Urinary bladder (tissue), 4 donors: ENCODE results near the gene GPNMB. TPM values are rescaled to one million over a fixed set of nuclear protein-coding genes. Genes with fewer than 3 reads are reported as not detected.
"Not testable (repeated sequence)": the region's sequence is repeated elsewhere in the genome, so short reads cannot be mapped to it uniquely, and the experiment has no call there.

ENCODE experiments used
- DNase-seq: peaks from one replicate; pipeline ENCODE4 v3.0.0-alpha.2; 2015; ENCODE audit errors: extremely low spot score
- H3K27ac ChIP-seq: one replicate; pipeline ENCODE4 v1.5.1; 2013; ENCODE audit warnings: low read depth, mild to moderate bottlenecking, moderate library complexity
- H3K36me3 ChIP-seq: one replicate; pipeline ENCODE4 v1.6.1; 2013; ENCODE audit warnings: mild to moderate bottlenecking, moderate library complexity; ENCODE audit not compliant: insufficient read depth
- H3K4me1 ChIP-seq: one replicate; pipeline ENCODE4 v1.6.1; 2013; ENCODE audit warnings: mild to moderate bottlenecking, moderate library complexity; ENCODE audit not compliant: insufficient read depth
- H3K4me3 ChIP-seq: one replicate; pipeline ENCODE4 v1.5.1; 2013; ENCODE audit warnings: low read depth, low read length
- whole genome bisulfite sequencing: extraction: QIAGEN DNeasy Blood & Tissue Kit; methylation state at CpG from one replicate; pipeline ENCODE4 v1.1.7; 2013; 5-methylcytosine and 5-hydroxymethylcytosine counted together
- polyA plus RNA-seq: library from polyadenylated mRNA; stranded (reverse); fragments of 200-250 nt; gene quantifications from one replicate; pipeline ENCODE4 v1.2.3, GENCODE V29; 2013
- total RNA-seq: library from RNA; depleted of rRNA; stranded (reverse); fragments of >200 nt; gene quantifications from one replicate; pipeline ENCODE4 v1.2.3, GENCODE V29; 2014
- donor health status: healthy with polysubstance abuse.
- donor health status: healthy.

Gene GPNMB
- total RNA-seq, result 48.1 TPM
- polyA plus RNA-seq, result 62.2 TPM

DNA sequence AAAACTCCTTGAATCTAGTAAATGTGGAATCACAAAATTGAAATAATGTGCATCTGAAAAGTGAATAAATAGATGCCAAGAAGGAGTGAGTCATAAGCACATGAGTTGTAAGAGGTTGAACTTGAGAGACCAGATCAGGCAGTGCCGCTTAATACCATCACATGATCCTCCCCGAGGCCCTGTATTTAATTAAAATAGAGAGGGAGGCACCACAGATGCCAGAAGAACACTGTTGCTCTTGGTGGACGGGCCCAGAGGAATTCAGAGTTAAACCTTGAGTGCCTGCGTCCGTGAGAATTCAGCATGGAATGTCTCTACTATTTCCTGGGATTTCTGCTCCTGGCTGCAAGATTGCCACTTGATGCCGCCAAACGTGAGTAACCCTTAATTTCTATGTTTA lies at the start of gene GPNMB:
TSS of gene GPNMB (plus strand) at position 221 of the 400 bp plus-strand sequence. CDS start at position 304, 83 bp downstream.
- Histone ChIP-seq H3K4me3 (peak within 1 kb of the TSS; percentile 30), H3K36me3 (no peaks in the 10 kb centered on the region), H3K4me1 (no peaks in the 10 kb centered on the region), H3K27ac (peak within 1 kb of the TSS; percentile 63)
- no peak for DNase-seq
- WGBS, result 33% methylated on average over 7 of the region's 7 CpGs

DNA sequence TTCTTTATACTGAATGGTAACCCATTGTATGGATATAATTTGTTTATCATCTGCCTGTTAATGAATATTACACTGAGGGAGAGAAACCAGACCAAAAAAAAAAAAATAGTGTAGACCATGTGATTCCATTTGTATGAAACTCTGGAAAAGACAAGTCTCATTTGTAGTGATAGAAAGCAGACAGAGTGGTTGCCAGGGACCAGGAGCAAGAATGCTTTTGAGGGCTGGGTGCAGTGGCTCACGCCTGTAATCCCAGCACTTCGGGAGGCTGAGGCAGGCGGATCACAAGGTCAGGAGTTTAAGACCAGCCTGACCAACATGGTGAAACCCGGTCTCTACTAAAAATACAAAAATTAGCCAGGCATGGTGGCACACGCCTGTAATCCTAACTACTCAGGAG lies 48.8 kb upstream of the GPNMB start:
- DNase-seq, H3K36me3 ChIP-seq, H3K4me3 ChIP-seq, H3K27ac ChIP-seq, H3K4me1 ChIP-seq: not testable (repeated sequence)
- 89% methylated on average over 5 of the region's 5 CpGs for WGBS

DNA sequence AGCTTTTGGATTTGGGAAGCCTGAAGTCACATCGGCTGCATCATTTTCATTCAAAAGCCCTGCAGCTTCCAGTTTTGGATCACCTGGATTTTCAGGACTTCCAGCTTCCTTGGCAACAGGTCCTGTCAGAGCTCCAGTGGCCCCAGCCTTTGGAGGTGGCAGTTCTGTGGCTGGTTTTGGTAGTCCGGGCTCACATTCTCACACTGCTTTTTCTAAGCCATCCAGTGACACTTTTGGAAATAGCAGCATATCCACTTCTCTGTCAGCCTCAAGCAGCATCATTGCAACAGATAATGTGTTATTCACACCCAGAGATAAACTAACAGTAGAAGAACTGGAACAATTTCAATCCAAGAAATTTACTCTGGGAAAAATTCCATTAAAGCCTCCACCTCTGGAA lies 46.2 kb upstream of the GPNMB start:
- H3K36me3 ChIP-seq, result peaks cover 6% of the 10 kb centered on the region
- 86% methylated on average over 2 of the region's 2 CpGs for WGBS
- H3K4me1 ChIP-seq, result no peaks in the 10 kb centered on the region
- H3K27ac ChIP-seq, result no peak overlapping the region
- no peak for DNase-seq
- no peak overlapping the region for H3K4me3 ChIP-seq

DNA sequence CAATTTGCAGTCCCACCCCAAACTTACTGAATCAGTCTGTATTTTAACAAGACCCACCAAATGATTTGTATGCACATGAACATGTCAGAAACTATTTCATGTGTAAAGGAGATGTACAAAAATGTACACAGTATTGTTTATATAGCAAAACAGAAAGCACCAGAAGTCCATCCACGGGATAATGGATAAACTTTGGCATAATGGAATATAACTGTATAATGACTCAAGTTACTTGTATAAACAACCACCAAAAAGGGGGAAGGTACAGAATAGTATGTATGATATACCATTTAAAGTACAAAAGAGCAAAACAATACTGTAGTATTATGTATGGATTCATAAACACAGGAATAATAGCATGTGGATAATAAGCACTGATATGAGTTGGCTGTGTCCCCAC lies 42.3 kb upstream of the GPNMB start:
- 69% methylated on average over 1 of the region's 1 CpG for WGBS
- Histone ChIP-seq H3K4me3 (no peak overlapping the region), H3K27ac (no peak overlapping the region), H3K4me1 (no peaks in the 10 kb centered on the region), H3K36me3 (peaks cover 2% of the 10 kb centered on the region)
- DNase-seq, result no peak

DNA sequence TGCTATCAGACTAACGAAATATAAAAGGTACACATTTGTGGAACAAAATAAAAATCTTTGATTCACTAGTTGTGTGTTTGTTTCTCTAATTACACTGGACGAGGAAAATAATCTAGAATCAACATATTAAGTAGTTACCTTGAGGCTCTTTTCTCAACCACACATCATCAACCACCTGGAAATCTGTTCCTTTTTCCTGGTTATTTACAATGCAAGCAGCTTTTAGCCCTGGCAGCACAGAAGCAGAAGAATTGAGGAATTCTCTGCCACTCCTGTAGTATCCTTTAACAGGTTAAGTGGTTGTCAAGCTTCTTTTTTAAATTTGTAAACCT lies 41.0 kb upstream of the GPNMB start:
- Histone ChIP-seq H3K27ac (peak overlapping the region; percentile 28), H3K4me3 (peak overlapping the region; percentile 22), H3K4me1 (no peaks in the 10 kb centered on the region), H3K36me3 (no peaks in the 10 kb centered on the region)
- 91% methylated on average over 2 of the region's 2 CpGs for WGBS
- no peak for DNase-seq

DNA sequence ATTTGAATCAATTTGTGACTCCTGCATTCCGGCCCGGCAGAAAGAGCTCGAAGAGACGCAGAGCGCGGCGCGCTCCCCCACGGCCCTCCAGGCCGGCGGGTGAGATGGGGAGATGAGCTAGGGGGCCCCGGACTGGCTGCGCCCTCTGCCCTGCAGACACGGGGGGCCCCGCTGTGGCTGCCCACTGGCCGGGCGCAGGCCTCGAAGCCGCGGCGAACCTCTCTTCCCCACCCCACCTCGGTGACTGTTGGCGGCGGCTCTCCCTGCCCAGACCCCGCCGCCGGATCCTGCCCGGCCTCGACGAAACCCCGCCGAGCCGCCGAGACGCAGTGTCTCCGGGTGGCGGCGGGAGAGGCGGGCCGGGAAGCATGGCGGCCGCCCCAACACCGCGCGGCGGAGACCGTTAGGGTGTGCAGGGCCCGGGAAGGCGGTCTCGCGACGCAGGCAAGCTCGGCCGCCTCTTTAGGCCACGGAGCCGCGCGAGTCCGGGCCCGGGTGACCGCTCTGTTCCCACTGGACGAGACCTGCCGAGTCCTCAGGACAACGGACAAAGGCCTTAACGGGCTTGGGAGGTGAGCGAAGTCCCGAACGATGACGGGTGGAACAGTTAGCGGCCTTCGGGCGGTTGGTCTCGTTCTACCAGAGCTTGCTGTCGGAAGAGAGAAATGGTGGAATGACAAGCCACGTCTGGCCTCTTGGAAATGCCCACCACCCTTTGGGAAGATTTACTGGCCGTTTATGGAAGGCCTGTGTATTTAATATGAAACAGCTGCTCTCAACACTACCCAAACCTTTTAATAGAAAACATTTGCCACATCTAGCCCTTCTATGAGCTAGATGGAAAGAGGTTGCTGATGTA lies 40.4 kb upstream of the GPNMB start:
- DNase-seq, result no peak
- Histone ChIP-seq H3K4me1 (no peaks in the 10 kb centered on the region), H3K4me3 (peak overlapping the region; percentile 22), H3K36me3 (no peaks in the 10 kb centered on the region), H3K27ac (peak overlapping the region; percentile 28)
- 16% methylated on average over 76 of the region's 76 CpGs for WGBS

DNA sequence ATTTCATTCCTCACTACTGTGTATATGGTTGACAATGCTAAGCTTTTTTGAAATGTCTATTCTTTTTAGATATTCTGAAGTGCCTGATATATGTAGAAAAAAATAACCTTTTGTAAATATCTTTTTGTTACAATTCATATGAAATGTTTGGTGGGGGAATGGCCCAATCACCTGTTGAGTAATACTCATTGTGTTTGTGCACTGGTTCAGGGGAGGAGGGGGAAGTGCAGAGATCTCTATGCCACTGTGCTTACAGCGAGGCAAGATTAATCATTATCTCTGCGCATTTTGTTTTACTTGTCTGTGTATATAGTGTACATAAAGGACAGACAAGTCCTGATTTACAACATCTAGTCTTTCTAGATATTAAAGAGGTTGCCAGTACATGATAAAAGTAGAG lies 39.6 kb upstream of the GPNMB start:
- Histone ChIP-seq H3K4me1 (no peaks in the 10 kb centered on the region), H3K4me3 (no peak overlapping the region), H3K27ac (no peak overlapping the region), H3K36me3 (no peaks in the 10 kb centered on the region)
- WGBS, result 76% methylated on average over 2 of the region's 2 CpGs
- DNase-seq, result no peak

DNA sequence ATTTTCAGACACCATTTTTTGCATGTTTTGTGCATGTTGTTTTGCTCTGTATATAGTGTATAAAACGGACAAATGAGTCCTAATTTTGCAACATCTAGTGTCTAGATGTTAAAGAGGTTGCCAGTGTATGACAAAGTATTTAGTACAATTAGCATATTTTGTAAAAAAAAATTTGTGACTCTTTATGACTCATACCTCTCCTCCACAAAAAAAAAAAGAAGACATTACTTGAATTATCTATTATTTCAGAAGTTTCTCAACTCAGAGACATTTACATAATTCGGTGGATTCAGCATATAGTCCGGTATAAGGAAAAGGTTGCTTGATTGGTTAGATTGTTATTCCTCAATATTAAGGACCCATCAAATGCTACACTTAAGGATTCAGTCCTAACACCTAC lies 38.7 kb upstream of the GPNMB start:
- H3K4me3 ChIP-seq, result no peak overlapping the region
- no peak overlapping the region for H3K27ac ChIP-seq
- no peak for DNase-seq
- H3K4me1 ChIP-seq, result no peaks in the 10 kb centered on the region
- WGBS, result 92% methylated on average over 3 of the region's 3 CpGs
- no peaks in the 10 kb centered on the region for H3K36me3 ChIP-seq

DNA sequence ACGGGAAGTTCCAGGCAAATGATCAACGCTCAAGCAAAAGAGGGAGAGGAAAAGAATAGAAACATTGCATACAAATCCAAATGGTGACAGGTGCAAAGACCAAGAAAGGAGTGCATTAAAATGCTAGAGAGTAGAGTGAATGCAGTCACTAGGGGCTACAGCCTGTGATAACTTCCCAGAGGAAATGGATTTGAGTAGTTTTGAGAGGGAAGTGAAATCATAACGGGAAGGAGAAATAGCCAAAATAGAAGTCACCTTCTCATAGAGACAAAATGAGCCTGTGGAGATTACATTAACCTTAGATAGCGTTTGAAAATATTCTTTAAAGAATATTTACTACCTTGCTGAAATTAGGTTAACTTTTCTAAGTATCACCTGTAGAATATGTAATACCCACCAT lies 38.3 kb upstream of the GPNMB start:
- WGBS, result 81% methylated on average over 4 of the region's 4 CpGs
- no peak overlapping the region for H3K27ac ChIP-seq
- H3K36me3 ChIP-seq, result no peaks in the 10 kb centered on the region
- no peaks in the 10 kb centered on the region for H3K4me1 ChIP-seq
- no peak overlapping the region for H3K4me3 ChIP-seq
- no peak for DNase-seq

DNA sequence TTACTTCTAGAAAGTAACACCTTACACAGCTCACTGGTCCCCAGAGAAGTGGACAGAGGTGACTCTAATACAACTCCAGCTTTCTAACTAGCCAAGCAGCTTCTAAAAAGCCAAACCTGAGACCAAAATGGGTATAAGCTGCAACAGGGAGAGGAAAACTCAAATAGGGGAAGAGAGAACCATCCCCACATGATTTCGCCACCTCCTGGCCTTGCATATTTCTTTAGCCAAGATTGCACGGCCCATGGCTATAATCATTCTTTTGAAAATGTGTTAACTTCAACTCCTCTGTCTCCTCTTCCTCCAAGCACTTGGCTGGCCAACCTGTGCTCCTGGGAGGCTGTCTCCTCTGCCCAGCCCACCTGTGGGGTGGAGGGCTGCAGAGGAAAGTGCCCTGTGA lies 36.1 kb upstream of the GPNMB start:
- no peak overlapping the region for H3K4me3 ChIP-seq
- no peaks in the 10 kb centered on the region for H3K36me3 ChIP-seq
- H3K4me1 ChIP-seq, result no peaks in the 10 kb centered on the region
- DNase-seq, result no peak
- WGBS, result 59% methylated on average over 2 of the region's 2 CpGs
- no peak overlapping the region for H3K27ac ChIP-seq

DNA sequence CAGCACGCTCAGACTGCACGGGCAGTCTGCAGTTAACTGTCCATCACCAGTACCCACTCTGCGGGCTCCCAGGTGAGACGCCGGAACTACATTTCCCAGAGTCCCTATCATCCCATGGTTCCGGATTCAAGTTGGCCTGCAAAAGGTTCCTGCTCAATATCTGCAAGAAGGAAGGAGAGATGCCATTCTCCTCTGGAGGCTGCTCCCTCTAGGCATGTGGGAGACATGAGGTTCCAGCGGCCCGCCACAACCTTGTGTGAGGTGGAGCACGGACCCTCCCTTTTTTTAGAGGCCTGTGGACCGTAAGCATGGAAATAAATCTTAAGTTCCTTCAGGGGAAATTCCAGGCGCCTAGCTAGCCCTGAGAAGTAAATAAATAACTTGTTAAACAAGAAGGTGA lies 35.0 kb upstream of the GPNMB start:
- no peaks in the 10 kb centered on the region for H3K4me1 ChIP-seq
- DNase-seq, result no peak
- no peak overlapping the region for H3K4me3 ChIP-seq
- 70% methylated on average over 11 of the region's 11 CpGs for WGBS
- no peaks in the 10 kb centered on the region for H3K36me3 ChIP-seq
- H3K27ac ChIP-seq, result no peak overlapping the region

DNA sequence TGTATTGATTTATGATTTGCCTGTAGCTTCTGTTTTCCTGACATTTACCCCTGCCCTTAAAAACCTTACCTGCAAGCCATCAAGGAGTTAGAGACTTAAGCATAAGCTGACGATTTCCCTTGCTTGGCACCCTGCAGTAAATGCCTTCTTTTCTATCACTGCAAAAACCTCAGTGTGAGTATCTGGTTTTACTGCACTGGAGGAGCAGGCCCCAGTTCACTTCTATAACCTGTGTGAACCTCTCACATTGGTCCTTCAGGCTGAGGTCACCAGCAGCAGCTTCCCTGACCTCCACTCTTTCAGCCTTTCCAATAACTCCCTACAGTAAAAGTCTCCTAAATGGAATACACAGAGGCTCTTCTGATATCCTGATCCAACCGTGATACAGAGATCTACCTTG lies 34.2 kb upstream of the GPNMB start:
- WGBS, result 78% methylated on average over 2 of the region's 2 CpGs
- no peak for DNase-seq
- Histone ChIP-seq H3K27ac (no peak overlapping the region), H3K36me3 (no peaks in the 10 kb centered on the region), H3K4me1 (no peaks in the 10 kb centered on the region), H3K4me3 (no peak overlapping the region)

DNA sequence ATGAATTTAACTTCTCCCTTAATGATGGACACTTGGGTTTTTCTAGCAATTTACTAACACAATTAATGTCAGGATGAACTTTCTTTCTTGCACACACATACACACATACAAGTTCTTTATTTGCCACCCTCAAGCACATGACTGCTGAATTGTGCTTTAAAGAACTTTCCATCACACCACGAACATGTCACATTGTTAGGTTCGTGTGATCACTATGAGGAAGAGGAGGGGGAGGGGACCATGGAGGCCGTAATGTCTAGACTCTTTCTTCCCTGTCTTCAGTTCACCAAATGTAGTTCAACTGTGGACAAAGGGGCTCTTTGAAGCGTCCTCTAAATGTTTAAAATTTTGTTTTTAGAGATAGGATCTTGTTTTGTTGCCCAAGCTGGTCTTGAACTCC lies 33.7 kb upstream of the GPNMB start:
- no peaks in the 10 kb centered on the region for H3K4me1 ChIP-seq
- H3K27ac ChIP-seq, result no peak overlapping the region
- DNase-seq, result no peak
- no peaks in the 10 kb centered on the region for H3K36me3 ChIP-seq
- no peak overlapping the region for H3K4me3 ChIP-seq
- 73% methylated on average over 4 of the region's 4 CpGs for WGBS

DNA sequence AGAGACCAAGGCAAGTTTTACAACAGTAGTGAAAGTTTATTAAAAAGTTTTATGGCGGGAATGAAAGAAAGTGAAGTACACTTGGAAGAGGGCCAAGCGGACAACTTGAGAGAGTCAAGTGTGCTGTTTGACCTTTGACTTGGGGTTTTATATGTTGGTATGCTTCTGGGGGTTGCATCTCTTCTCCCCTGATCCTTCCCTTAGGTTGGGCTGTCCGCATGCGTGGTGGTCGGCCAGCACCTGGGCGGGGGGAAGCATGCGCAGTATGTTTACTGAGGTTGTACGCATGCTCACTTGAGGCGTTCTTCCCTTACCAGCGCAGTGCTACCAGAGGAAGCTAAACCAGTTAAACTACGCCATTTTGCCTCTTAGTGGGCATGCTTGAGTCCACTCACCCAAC lies 32.8 kb upstream of the GPNMB start:
- H3K4me3 ChIP-seq, result no peak overlapping the region
- H3K27ac ChIP-seq, result no peak overlapping the region
- no peaks in the 10 kb centered on the region for H3K4me1 ChIP-seq
- H3K36me3 ChIP-seq, result no peaks in the 10 kb centered on the region
- WGBS, result 95% methylated on average over 11 of the region's 11 CpGs
- DNase-seq, result no peak

DNA sequence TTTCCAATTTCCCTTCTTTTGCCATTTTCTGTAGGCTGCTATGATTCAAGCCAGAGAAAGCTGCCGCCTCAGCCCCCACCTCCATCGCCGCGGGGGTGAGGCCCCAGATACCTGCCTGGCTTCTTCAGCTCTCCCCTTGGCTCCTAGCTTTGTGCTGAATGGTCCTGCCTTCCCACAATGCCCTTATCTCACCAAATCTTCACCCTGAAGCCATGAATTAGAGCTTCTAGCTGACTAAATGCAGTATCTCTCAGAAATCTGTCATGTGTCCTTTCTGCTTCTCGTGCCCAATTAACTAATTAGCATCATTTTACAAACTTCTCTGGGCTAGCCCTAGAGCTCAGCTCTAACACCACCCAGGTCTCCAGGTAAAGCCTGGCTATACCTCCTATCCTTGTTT lies 32.2 kb upstream of the GPNMB start:
- WGBS, result 87% methylated on average over 5 of the region's 5 CpGs
- no peak overlapping the region for H3K27ac ChIP-seq
- H3K36me3 ChIP-seq, result no peaks in the 10 kb centered on the region
- no peaks in the 10 kb centered on the region for H3K4me1 ChIP-seq
- no peak for DNase-seq
- no peak overlapping the region for H3K4me3 ChIP-seq
